Loucy (cell line): ENCODE measurements around the gene CYGB.
A peak's percentile ranks its signal among the peaks of the same experiment; 100 is the strongest.
"Not testable (repeated sequence)": the region's sequence is repeated elsewhere in the genome, so short reads cannot be mapped to it uniquely, and the experiment has no call there.

Experiments used
- H2AFZ ChIP-seq: fragments of 200-600 bp; sonication (generic); 2 replicates; pipeline ENCODE4 v1.6.0; 2016; ENCODE audit warnings: antibody characterized with exemption, mild to moderate bottlenecking, low read length, moderate library complexity
- H3F3A ChIP-seq: fragments of 200-600 bp; 2 replicates; pipeline ENCODE4 v1.6.0; 2016; ENCODE audit warnings: antibody characterized with exemption, low read depth, mild to moderate bottlenecking
- H3K27me3 ChIP-seq: fragments of 200-600 bp; sonication (generic); 2 replicates; pipeline ENCODE4 v1.6.1; 2014; ENCODE audit warnings: low read length, mild to moderate bottlenecking; ENCODE audit not compliant: insufficient read depth, poor library complexity, severe bottlenecking
- H3K36me3 ChIP-seq: fragments of 200-600 bp; sonication (generic); 2 replicates; pipeline ENCODE4 v1.6.1; 2016; ENCODE audit warnings: low read length; ENCODE audit not compliant: insufficient read depth
- H3K4me1 ChIP-seq: fragments of 200-600 bp; sonication (generic); 2 replicates; pipeline ENCODE4 v1.5.1; 2014; ENCODE audit warnings: low read length, mild to moderate bottlenecking; ENCODE audit not compliant: insufficient read depth, poor library complexity, severe bottlenecking
- H3K4me2 ChIP-seq: fragments of 200-600 bp; sonication (generic); 2 replicates; pipeline ENCODE4 v1.6.0; 2014; ENCODE audit warnings: antibody characterized with exemption, low read length, low read depth, mild to moderate bottlenecking; ENCODE audit not compliant: poor library complexity, severe bottlenecking
- H3K4me3 ChIP-seq: fragments of 200-600 bp; sonication (generic); 2 replicates; pipeline ENCODE4 v1.5.1; 2014; ENCODE audit warnings: low read length, mild to moderate bottlenecking, mixed read lengths; ENCODE audit not compliant: poor library complexity, severe bottlenecking
- H3K79me2 ChIP-seq: fragments of 200-600 bp; sonication (generic); 2 replicates; pipeline ENCODE4 v1.6.1; 2014; ENCODE audit warnings: low read length; ENCODE audit not compliant: insufficient read depth
- H3K9ac ChIP-seq: fragments of 200-600 bp; sonication (generic); 2 replicates; pipeline ENCODE4 v1.6.0; 2014; ENCODE audit warnings: mild to moderate bottlenecking, low read depth, low read length, moderate library complexity; ENCODE audit not compliant: poor library complexity, severe bottlenecking
- H3K9me2 ChIP-seq: fragments of 200-600 bp; sonication (generic); replicated peaks from 2 replicates; pipeline ENCODE4 v1.6.1; 2016; ENCODE audit warnings: low read depth, low read length, mixed read lengths
- H3K9me3 ChIP-seq: fragments of 200-600 bp; sonication (generic); 2 replicates; pipeline ENCODE4 v1.6.1; 2014; ENCODE audit warnings: mild to moderate bottlenecking, antibody characterized with exemption, low read length, low read depth; ENCODE audit not compliant: insufficient read depth
- H4K20me1 ChIP-seq: fragments of 200-600 bp; sonication (generic); 2 replicates; pipeline ENCODE4 v1.6.0; 2014; ENCODE audit warnings: antibody characterized with exemption, low read length, mild to moderate bottlenecking; ENCODE audit not compliant: insufficient read depth, poor library complexity, severe bottlenecking
- CTCF ChIP-seq: fragments of 200-600 bp; sonication (generic); conservative IDR thresholded peaks from 2 replicates; pipeline ENCODE4 v1.5.1; 2014; ENCODE audit warnings: mild to moderate bottlenecking, antibody characterized with exemption, low read length
- EZH2phosphoT487 ChIP-seq: fragments of 200-600 bp; IDR thresholded peaks from 2 replicates; pipeline ENCODE4 v1.6.1; 2018; ENCODE audit warnings: antibody characterized with exemption, mild to moderate bottlenecking, moderate library complexity, borderline replicate concordance

Gene CYGB

GRCh38 chr17:76510831-76511244, 26.7 kb downstream of the CYGB start:
- no peak overlapping the region for H2AFZ ChIP-seq
- no peak overlapping the region for H3K4me2 ChIP-seq

GRCh38 chr17:76508472-76509063, 28.9 kb downstream of the CYGB start:
- not testable (repeated sequence) for H3K4me2 ChIP-seq, H3K9me2 ChIP-seq, H3K4me1 ChIP-seq, H3K9ac ChIP-seq, H3K79me2 ChIP-seq, H3K27me3 ChIP-seq, H3K36me3 ChIP-seq, H3F3A ChIP-seq, H4K20me1 ChIP-seq, H2AFZ ChIP-seq, H3K9me3 ChIP-seq, H3K4me3 ChIP-seq

More at GRCh38 chr17:76510831-76511244, 26.7 kb downstream of the CYGB start:
- no peak for TF ChIP-seq CTCF
- no peak for TF ChIP-seq EZH2phosphoT487
- Histone ChIP-seq H3F3A (0 out of 2 replicates have a peak, but pooled peaks cover 6% of the 10 kb centered on the region), H3K4me1 (peaks cover 18% of the 10 kb centered on the region), H3K36me3 (no peaks in the 10 kb centered on the region), H3K9ac (no peak overlapping the region), H3K4me3 (no peak overlapping the region), H3K27me3 (no peaks in the 10 kb centered on the region), H3K9me3 (no peaks in the 10 kb centered on the region), H3K9me2 (no peaks in the 10 kb centered on the region), H3K79me2 (no peaks in the 10 kb centered on the region), H4K20me1 (no peaks in the 10 kb centered on the region)

- H3K4me2 ChIP-seq: no peak overlapping the region
- no peaks in the 10 kb centered on the region for H3K27me3 ChIP-seq
- H3K9me2 ChIP-seq: no peaks in the 10 kb centered on the region
- H3F3A ChIP-seq: no peaks in the 10 kb centered on the region
- no peaks in the 10 kb centered on the region for H3K36me3 ChIP-seq
- H3K4me3 ChIP-seq: no peak overlapping the region
- no peaks in the 10 kb centered on the region for H3K79me2 ChIP-seq
- H3K9ac ChIP-seq: no peak overlapping the region
- H3K9me3 ChIP-seq: no peaks in the 10 kb centered on the region
- peak overlapping the region; percentile 86 for H2AFZ ChIP-seq
- no peaks in the 10 kb centered on the region for H4K20me1 ChIP-seq
- TF ChIP-seq EZH2phosphoT487 (no peak), CTCF (peak; percentile 87)
- peaks cover 16% of the 10 kb centered on the region for H3K4me1 ChIP-seq
Measured at GRCh38 chr17:76506408-76507345, 30.8 kb downstream of the CYGB start.
